Stomach smooth muscle (tissue), 2 donors: Measurements from ENCODE around the gene HRG.
"Not testable (repeated sequence)": the region's sequence is repeated elsewhere in the genome, so short reads cannot be mapped to it uniquely, and the experiment has no call there.

Source experiments
- H3K27ac ChIP-seq: one replicate; pipeline ENCODE4 v1.7.0; 2013; ENCODE audit warnings: mild to moderate bottlenecking, low read length, inconsistent platforms
- H3K27me3 ChIP-seq, 2 donors: one replicate each; pipeline ENCODE4 v1.7.0; 2013; ENCODE audit warnings: low read length in 2 of 2; ENCODE audit not compliant: insufficient read depth in 2 of 2, control insufficient read depth in 1 of 2
- H3K36me3 ChIP-seq, 2 donors: one replicate each; pipeline ENCODE4 v1.7.0; 2013; ENCODE audit warnings: low read length in 2 of 2; ENCODE audit not compliant: control insufficient read depth in 2 of 2, insufficient read depth in 2 of 2
- H3K4me1 ChIP-seq: one replicate; pipeline ENCODE4 v1.7.0; 2013; ENCODE audit warnings: low read length; ENCODE audit not compliant: control insufficient read depth, insufficient read depth
- H3K4me3 ChIP-seq, 2 donors: one replicate each; pipeline ENCODE4 v1.7.0; 2013; ENCODE audit warnings: low read length in 2 of 2
- H3K9ac ChIP-seq, 2 donors: one replicate each; pipeline ENCODE4 v1.7.0; 2013; ENCODE audit warnings: low read length in 2 of 2, mild to moderate bottlenecking in 1 of 2
- H3K9me3 ChIP-seq, 2 donors: one replicate each; pipeline ENCODE4 v1.7.0; 2013; ENCODE audit warnings: low read length in 2 of 2; ENCODE audit not compliant: control insufficient read depth in 2 of 2
- donor health status: healthy.
- donor health status: Pancreatic carcinoma.

Gene HRG

DNA sequence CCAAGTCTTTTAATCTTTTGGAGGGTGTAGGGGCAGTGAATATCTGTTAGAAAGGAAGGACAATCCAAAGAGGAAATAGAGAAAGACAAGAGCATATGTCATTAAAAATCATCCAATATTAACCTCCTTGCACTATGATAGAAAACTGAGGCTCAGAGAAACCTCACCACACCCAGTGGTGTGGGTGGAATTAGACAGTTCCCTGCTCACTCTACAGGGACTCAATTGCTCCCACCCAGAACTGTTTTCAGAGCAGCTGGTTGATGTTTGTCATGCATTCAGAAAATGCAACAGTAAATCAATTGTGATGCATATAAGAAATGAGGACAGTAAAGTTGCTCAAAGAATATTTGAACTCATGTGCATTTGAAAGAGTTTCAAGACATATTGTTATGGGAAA, 36.6 kb downstream of the HRG start:
- H3K4me1 ChIP-seq, H3K27ac ChIP-seq, H3K27me3 ChIP-seq, H3K4me3 ChIP-seq, H3K9ac ChIP-seq, H3K9me3 ChIP-seq, H3K36me3 ChIP-seq: not testable (repeated sequence)

DNA sequence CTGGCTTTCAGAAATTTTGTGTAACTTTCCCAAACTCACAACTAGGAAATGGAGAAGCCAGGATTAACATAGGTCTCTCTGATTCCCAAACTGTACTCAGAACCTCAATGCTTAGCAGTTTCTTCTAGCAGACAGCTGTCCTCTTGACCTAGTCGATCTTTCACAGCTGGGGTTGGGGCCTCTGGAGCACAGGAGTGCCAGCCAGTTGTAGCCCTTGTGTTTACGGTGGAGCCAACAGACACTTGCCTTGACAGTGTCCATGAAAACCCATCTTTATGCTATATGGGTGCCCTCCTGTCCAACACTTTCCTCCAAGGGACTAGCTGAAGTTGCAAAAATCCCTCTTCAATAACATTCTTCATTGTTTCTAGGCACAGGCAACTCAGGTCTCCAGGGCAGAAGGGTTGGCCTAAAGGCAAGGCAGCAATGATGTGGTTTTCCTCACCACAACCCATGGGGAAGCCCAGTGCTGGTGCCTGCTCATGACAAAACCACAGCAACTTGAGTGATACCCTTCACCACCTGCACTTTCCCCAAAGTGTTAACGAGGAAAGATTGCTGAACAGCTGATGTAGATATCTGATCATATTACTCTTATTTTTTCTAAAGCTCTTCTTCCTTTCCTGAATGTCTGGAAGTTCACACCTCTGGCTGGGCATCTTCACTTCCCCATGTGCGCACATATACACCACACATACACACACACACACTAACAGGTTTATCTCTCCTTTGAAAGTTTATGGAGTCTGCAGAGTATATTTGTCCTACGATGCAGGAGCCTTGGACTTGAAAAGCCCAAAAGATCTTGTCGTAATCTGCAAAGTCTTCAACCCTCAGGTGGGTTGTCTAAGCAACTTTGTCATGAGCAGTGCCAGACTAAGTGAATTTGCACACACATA, 40.3 kb downstream of the HRG start:
- Histone ChIP-seq H3K36me3 (no peaks in the 10 kb centered on the region), H3K27ac (no peak overlapping the region), H3K4me1 (no peaks in the 10 kb centered on the region), H3K9ac (no peak overlapping the region), H3K9me3 (no peaks in the 10 kb centered on the region), H3K27me3 (no peaks in the 10 kb centered on the region), H3K4me3 (no peak overlapping the region)

DNA sequence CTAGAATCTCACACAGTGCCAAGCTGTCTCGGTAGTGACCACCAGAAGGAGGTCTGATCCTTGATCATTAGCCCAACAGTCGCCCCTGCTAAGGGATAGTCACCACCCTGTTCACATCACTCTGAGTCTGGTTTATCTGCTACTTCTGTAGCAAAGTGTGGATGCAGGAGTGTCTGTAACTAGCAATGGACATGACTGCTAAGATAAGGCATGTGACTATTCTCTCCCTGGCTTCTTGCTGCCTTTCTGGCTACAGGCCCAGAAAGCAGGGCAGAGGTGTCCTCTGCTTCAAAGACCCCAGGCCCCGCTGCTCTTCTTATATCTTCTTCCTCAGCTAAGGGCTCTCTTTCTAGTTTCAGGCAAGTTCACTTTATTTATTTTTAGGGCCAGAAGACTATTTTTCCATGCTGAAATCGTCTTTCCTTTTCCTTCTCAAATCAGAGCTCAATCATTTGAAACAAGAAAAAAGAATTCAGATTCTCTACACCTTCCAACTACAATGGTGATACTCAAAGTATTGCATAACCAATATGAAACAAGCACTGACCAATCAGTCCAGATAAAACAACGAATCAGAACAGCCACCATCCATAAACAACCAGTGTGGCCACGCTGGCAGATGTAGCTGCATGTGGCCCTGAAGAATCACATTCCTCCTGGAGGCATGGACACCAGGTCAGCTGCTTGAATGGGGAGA, 43.3 kb downstream of the HRG start:
- H3K27me3 ChIP-seq: no peaks in the 10 kb centered on the region
- no peaks in the 10 kb centered on the region for H3K9me3 ChIP-seq
- no peak overlapping the region for H3K4me3 ChIP-seq
- no peaks in the 10 kb centered on the region for H3K36me3 ChIP-seq
- H3K27ac ChIP-seq: no peak overlapping the region
- no peak overlapping the region for H3K9ac ChIP-seq
- H3K4me1 ChIP-seq: no peaks in the 10 kb centered on the region

DNA sequence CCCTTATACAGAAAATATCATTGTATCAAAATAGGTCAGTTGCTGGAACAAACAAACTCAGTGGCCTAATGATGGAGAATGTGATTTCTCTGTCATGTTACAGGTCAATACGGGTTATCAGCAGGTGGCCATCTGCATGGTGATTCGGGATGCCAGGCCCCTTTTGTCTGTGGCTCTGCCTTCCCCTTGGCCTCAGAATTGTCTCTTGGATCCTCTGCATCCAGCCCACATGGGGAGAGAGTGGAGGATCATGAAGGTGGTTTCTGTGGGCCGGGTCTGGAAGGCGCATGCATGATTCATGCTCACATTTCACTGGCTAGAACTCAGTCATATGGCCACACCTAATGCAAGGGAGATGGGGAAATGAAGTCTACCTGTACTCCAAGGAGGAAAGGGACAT, 44.9 kb downstream of the HRG start:
- H3K4me1 ChIP-seq, H3K27ac ChIP-seq, H3K9ac ChIP-seq, H3K27me3 ChIP-seq, H3K4me3 ChIP-seq, H3K9me3 ChIP-seq, H3K36me3 ChIP-seq: not testable (repeated sequence)

DNA sequence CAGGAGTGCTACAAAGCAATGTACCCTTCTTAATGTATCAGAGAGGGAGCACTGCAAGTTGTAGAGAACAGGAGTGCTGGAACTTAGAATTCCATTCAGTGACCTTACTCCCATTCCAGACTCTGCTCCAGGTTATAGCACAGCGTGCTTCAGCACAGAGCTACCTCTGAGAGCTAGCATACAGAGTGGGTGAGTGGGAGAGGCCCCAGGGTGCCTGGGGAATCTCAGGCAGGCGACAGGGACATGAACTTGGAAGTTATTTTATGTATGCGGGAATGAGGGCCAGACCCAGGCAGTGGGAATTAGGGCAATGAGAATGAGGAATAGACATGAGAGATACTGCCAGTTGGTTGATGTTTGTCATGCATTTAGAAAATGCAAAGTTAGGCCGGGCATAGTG, 47.7 kb downstream of the HRG start:
- Histone ChIP-seq H3K9me3 (no peaks in the 10 kb centered on the region), H3K27ac (no peak overlapping the region), H3K9ac (no peak overlapping the region), H3K27me3 (no peaks in the 10 kb centered on the region), H3K36me3 (no peaks in the 10 kb centered on the region), H3K4me3 (no peak overlapping the region), H3K4me1 (no peaks in the 10 kb centered on the region)

DNA sequence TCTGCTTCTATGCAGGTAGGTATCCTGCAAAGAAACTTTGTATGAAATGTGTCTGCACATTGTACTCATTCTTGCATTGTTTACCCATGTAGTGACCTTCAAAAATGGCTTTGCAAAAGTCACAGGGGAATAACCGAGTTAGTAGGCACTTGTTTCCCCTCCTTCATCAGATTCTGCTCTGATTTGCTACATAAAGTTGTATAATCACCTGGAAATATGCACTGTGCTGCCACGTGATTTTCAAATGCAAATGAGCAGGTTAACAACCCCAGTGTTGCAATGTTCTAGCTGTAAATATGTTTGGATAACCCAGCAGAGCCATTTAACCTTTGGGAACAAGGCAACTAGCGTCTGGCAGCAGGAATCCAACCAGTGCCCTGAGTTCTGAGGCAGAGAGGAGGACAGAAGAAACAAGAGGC, 51.2 kb downstream of the HRG start, which contains the start of gene KNG1:
KNG1 (plus strand) TSS at position 321 of the 419 bp plus-strand sequence. CDS start 184 bp downstream, outside the sequence.
- no peak within 1 kb of the TSS for H3K9ac ChIP-seq
- no peak within 1 kb of the TSS for H3K27ac ChIP-seq
- no peaks in the 10 kb centered on the region for H3K27me3 ChIP-seq
- H3K36me3 ChIP-seq: no peaks in the 10 kb centered on the region
- no peaks in the 10 kb centered on the region for H3K9me3 ChIP-seq
- no peaks in the 10 kb centered on the region for H3K4me1 ChIP-seq
- no peak within 1 kb of the TSS for H3K4me3 ChIP-seq

DNA sequence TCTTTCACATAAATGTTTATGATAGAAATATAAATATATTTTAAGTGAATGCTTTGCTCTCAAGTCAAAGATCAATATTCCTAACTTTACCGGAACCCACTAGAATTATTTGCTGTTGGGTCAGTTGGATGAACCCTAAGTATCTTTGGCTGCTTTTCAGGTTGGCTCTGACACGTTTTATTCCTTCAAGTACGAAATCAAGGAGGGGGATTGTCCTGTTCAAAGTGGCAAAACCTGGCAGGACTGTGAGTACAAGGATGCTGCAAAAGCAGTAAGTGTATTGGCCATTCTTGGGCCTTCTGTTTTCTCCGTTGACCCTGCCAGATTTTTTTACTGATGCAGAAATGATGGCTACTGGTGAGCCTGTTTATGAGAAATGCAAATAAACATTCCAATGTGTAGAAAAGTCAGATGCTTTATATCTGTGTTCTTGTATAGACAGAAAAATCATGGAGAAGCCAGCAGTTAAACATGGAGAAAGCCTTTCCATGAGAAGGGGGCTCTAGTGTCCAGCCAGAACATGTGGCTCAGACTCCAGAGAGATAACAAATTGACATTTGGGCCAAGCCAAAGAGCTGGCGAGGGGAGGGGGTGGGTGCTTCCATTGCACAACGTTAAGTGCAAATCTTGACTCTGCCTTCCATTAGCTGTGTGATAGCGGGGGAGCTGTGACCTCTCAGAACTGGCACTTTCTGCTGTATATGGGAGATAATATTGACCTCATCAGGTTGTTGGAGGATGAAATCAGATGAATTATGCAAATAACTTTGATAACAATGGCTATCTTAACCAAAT, 54.3 kb downstream of the HRG start:
- H3K27me3 ChIP-seq: no peaks in the 10 kb centered on the region
- H3K4me1 ChIP-seq: no peaks in the 10 kb centered on the region
- H3K9me3 ChIP-seq: no peaks in the 10 kb centered on the region
- no peaks in the 10 kb centered on the region for H3K36me3 ChIP-seq
- no peak overlapping the region for H3K4me3 ChIP-seq
- H3K9ac ChIP-seq: no peak overlapping the region
- H3K27ac ChIP-seq: no peak overlapping the region

DNA sequence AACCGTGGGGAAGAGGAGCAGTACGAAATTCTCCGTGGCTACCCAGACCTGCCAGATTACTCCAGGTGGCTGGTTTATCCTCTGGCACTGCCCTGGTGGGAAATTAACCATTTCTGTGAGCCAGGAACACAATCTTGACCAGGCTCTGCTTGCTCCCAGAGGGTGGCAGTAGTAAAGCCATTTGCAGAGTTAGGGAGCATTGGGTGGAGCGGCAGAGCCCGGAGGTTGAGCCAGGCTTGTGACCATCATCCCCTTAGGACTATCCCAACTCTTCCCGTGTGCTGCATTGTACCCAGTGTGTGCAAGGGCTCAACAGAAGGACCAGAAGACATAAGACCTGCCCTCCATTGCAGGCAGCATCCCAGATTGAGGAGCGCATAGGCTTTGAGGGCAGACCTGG, 56.6 kb downstream of the HRG start:
- no peaks in the 10 kb centered on the region for H3K9me3 ChIP-seq
- no peak overlapping the region for H3K27ac ChIP-seq
- no peaks in the 10 kb centered on the region for H3K4me1 ChIP-seq
- H3K27me3 ChIP-seq: no peaks in the 10 kb centered on the region
- H3K4me3 ChIP-seq: no peak overlapping the region
- H3K9ac ChIP-seq: no peak overlapping the region
- no peaks in the 10 kb centered on the region for H3K36me3 ChIP-seq

DNA sequence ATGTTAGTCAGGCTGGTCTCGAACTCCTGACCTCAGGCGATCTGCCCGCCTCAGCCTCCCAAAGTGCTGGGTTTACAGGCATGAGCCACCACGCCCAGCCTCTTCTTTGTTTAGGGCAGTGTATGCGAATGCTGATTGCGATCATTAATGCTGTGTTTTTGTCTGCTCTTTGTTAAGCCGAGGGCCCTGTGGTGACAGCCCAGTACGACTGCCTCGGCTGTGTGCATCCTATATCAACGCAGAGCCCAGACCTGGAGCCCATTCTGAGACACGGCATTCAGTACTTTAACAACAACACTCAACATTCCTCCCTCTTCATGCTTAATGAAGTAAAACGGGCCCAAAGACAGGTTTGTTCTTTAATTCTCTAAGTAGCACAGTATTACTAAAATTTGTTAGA, 59.1 kb downstream of the HRG start:
- H3K36me3 ChIP-seq: no peaks in the 10 kb centered on the region
- H3K9me3 ChIP-seq: no peaks in the 10 kb centered on the region
- no peaks in the 10 kb centered on the region for H3K27me3 ChIP-seq
- H3K27ac ChIP-seq: no peak overlapping the region
- H3K4me3 ChIP-seq: no peak overlapping the region
- no peak overlapping the region for H3K9ac ChIP-seq
- H3K4me1 ChIP-seq: no peaks in the 10 kb centered on the region
